WTC11 (cell line): ENCODE measurements around the gene TMC7.

Experiments
- CTCF ChIP-seq: fragments of 200-600 bp; IDR thresholded peaks from 2 replicates; pipeline ENCODE4 v1.8.0; 2022; ENCODE audit warnings: antibody characterized with exemption
- ESRRA ChIP-seq: sonication (generic); formaldehyde crosslinking; IDR thresholded peaks from 2 replicates; pipeline ENCODE4 v1.8.1; 2022; ENCODE audit warnings: mild to moderate bottlenecking, missing genetic modification reagents, borderline replicate concordance
- ETV6 ChIP-seq: sonication (generic); formaldehyde crosslinking; IDR thresholded peaks from 2 replicates; pipeline ENCODE4 v1.8.1; 2022; ENCODE audit warnings: mild to moderate bottlenecking, missing genetic modification reagents
- HMGXB4 ChIP-seq: sonication (generic); formaldehyde crosslinking; IDR thresholded peaks from 2 replicates; pipeline ENCODE4 v1.8.1; 2023; ENCODE audit warnings: mild to moderate bottlenecking, moderate library complexity, missing genetic modification reagents
- IRF1 ChIP-seq: sonication (generic); formaldehyde crosslinking; IDR thresholded peaks from 2 replicates; pipeline ENCODE4 v1.8.0; 2023; ENCODE audit warnings: missing genetic modification reagents
- NR3C1 ChIP-seq: sonication (generic); formaldehyde crosslinking; conservative IDR thresholded peaks from 2 replicates; pipeline ENCODE4 v1.8.1; 2023; ENCODE audit warnings: low read depth, mild to moderate bottlenecking, missing genetic modification reagents
- SP1 ChIP-seq: sonication (generic); formaldehyde crosslinking; conservative IDR thresholded peaks from 2 replicates; pipeline ENCODE4 v1.8.1; 2022; ENCODE audit warnings: missing genetic modification reagents
- TCF7 ChIP-seq: sonication (generic); formaldehyde crosslinking; IDR thresholded peaks from 2 replicates; pipeline ENCODE4 v1.8.0; 2022; ENCODE audit warnings: mild to moderate bottlenecking, low read depth, missing genetic modification reagents, moderate library complexity
- TEAD4 ChIP-seq: sonication (generic); formaldehyde crosslinking; IDR thresholded peaks from 2 replicates; pipeline ENCODE4 v1.8.0; 2022; ENCODE audit warnings: mild to moderate bottlenecking, missing genetic modification reagents
- USF2 ChIP-seq: sonication (generic); formaldehyde crosslinking; IDR thresholded peaks from 2 replicates; pipeline ENCODE4 v1.8.1; 2023; ENCODE audit warnings: mild to moderate bottlenecking, missing genetic modification reagents, moderate library complexity
- ZNF121 ChIP-seq: sonication (generic); formaldehyde crosslinking; IDR thresholded peaks from 2 replicates; pipeline ENCODE4 v1.8.0; 2023; ENCODE audit warnings: missing genetic modification reagents
- ZNF232 ChIP-seq: sonication (generic); formaldehyde crosslinking; IDR thresholded peaks from 2 replicates; pipeline ENCODE4 v1.8.0; 2022; ENCODE audit warnings: mild to moderate bottlenecking, missing genetic modification reagents

GRCh38 chr16:19021747-19022146 is 38.0 kb downstream of the TMC7 start:
- TF ChIP-seq USF2 (no peak), IRF1 (CRISPR knock-in tag) (no peak), TCF7 (CRISPR knock-in tag) (no peak), CTCF (no peak), ETV6 (CRISPR knock-in tag) (no peak), ZNF232 (no peak), HMGXB4 (CRISPR knock-in tag) (no peak), NR3C1 (no peak), ZNF121 (CRISPR knock-in tag) (no peak), ESRRA (CRISPR knock-in tag) (no peak), SP1 (CRISPR knock-in tag) (no peak), TEAD4 (CRISPR knock-in tag) (no peak)
